GM19193 (cell line): ENCODE data around the gene EGFL7.

Experiments
- POLR2A ChIP-seq: IDR thresholded peaks from 4 replicates; pipeline ENCODE4 v1.6.1; 2011; ENCODE audit not compliant: insufficient read depth, insufficient read length; ENCODE audit errors: extremely low read depth

The EGFL7 gene

GRCh38 chr9:136717399-136717798 is 54.7 kb downstream of the EGFL7 start:
- no peak for TF ChIP-seq POLR2A

- no peak for TF ChIP-seq POLR2A
Observed at GRCh38 chr9:136718345-136719194, 55.9 kb downstream of the EGFL7 start.

- TF ChIP-seq POLR2A, result no peak
Observed at GRCh38 chr9:136719195-136719880, 56.6 kb downstream of the EGFL7 start.

- no peak for TF ChIP-seq POLR2A
Observed at GRCh38 chr9:136720251-136720897, 57.7 kb downstream of the EGFL7 start.

- no peak for TF ChIP-seq POLR2A
Observed at GRCh38 chr9:136720898-136721338, 58.2 kb downstream of the EGFL7 start.

GRCh38 chr9:136721339-136722092 is 58.8 kb downstream of the EGFL7 start:
- no peak for TF ChIP-seq POLR2A
